KMS-11 (cell line): Measurements from ENCODE around the gene IGFBP1.

ENCODE experiments used
- H2AFZ ChIP-seq: fragments of 200-600 bp; sonication (generic); 2 replicates; pipeline ENCODE4 v1.6.1; 2016; ENCODE audit warnings: antibody characterized with exemption, mixed run types, low read depth
- H3K27ac ChIP-seq: fragments of 200-600 bp; sonication (generic); 2 replicates; pipeline ENCODE4 v1.6.1; 2016; ENCODE audit warnings: mild to moderate bottlenecking, mixed run types
- H3K27me3 ChIP-seq: fragments of 200-600 bp; sonication (generic); 2 replicates; pipeline ENCODE4 v1.6.1; 2017; ENCODE audit warnings: mild to moderate bottlenecking, low read depth, mixed run types, moderate library complexity; ENCODE audit not compliant: insufficient read depth
- H3K36me3 ChIP-seq: fragments of 200-600 bp; sonication (generic); 2 replicates; pipeline ENCODE4 v1.6.1; 2017; ENCODE audit warnings: mild to moderate bottlenecking, mixed run types; ENCODE audit not compliant: insufficient read depth
- H3K4me1 ChIP-seq: fragments of 200-600 bp; sonication (generic); 2 replicates; pipeline ENCODE4 v1.6.1; 2016; ENCODE audit warnings: mild to moderate bottlenecking, low read depth, mixed run types; ENCODE audit not compliant: poor library complexity, severe bottlenecking
- H3K4me2 ChIP-seq: fragments of 200-600 bp; sonication (generic); 2 replicates; pipeline ENCODE4 v1.7.0; 2016; ENCODE audit warnings: mild to moderate bottlenecking, mixed run types
- H3K4me3 ChIP-seq: fragments of 200-600 bp; sonication (generic); IDR thresholded peaks from 2 replicates; pipeline ENCODE4 v1.6.1; 2017; ENCODE audit warnings: low read depth, low read length, mixed read lengths; ENCODE audit not compliant: insufficient read depth
- H3K79me2 ChIP-seq: fragments of 200-600 bp; sonication (generic); 2 replicates; pipeline ENCODE4 v1.6.1; 2016; ENCODE audit warnings: low read depth, mixed run types; ENCODE audit not compliant: insufficient read depth
- H3K9ac ChIP-seq: fragments of 200-600 bp; sonication (generic); 2 replicates; pipeline ENCODE4 v1.6.1; 2016; ENCODE audit warnings: mild to moderate bottlenecking, mixed run types
- H4K20me1 ChIP-seq: fragments of 200-600 bp; sonication (generic); 2 replicates; pipeline ENCODE4 v1.6.1; 2016; ENCODE audit warnings: mild to moderate bottlenecking, mixed run types; ENCODE audit not compliant: insufficient read depth
- CTCF ChIP-seq: fragments of 200-600 bp; sonication (generic); conservative IDR thresholded peaks from 2 replicates; pipeline ENCODE4 v1.6.1; 2017; ENCODE audit warnings: low read depth, mild to moderate bottlenecking, antibody characterized with exemption, low read length, moderate library complexity, mixed read lengths

IGFBP1 gene

DNA sequence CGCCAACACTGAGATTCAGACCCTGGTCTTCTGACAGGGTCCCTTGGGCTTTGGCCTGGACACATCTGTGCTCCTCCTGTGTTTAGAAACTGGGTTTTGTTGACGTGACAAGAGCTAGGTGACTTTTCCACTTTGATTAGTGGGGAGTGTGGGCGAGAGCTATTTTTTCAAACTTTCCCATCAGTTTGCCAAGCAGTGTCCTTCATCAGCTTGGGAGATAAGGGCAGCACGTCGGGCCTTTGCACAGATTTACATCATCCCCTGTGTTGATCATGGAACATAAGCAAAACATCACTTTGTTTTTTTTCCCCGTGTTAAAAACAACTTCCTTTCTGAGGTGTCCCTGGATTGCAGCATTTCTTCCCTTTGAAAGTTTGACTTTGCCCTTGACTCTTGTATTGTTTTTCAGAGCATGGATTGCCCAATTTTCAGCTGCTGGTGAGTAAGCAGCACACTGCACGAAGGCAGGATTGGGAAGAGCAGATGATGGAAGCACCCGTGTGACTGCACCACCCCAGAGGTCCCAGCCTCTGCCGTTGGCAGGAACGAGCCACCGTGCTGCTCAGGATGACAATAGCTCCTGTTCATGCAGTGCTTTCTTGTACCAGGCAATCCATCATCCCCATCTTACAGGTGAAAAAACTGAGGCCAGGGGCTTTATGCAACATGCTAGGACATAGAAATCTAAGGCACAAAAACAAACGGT is 6.4 kb upstream of the IGFBP1 start:
- H2AFZ ChIP-seq = no peak overlapping the region
- no peaks in the 10 kb centered on the region for H3K27me3 ChIP-seq
- H3K4me1 ChIP-seq = no peaks in the 10 kb centered on the region
- no peak for TF ChIP-seq CTCF
- H3K27ac ChIP-seq = no peak overlapping the region
- no peaks in the 10 kb centered on the region for H3K79me2 ChIP-seq
- H3K4me2 ChIP-seq = no peak overlapping the region
- no peaks in the 10 kb centered on the region for H4K20me1 ChIP-seq
- no peak overlapping the region for H3K9ac ChIP-seq
- no peaks in the 10 kb centered on the region for H3K36me3 ChIP-seq
- H3K4me3 ChIP-seq = no peak overlapping the region

- Histone ChIP-seq H3K27ac (no peak overlapping the region), H4K20me1 (no peaks in the 10 kb centered on the region), H3K4me1 (no peaks in the 10 kb centered on the region), H3K36me3 (no peaks in the 10 kb centered on the region), H3K4me2 (no peak overlapping the region), H3K79me2 (no peaks in the 10 kb centered on the region), H3K9ac (no peak overlapping the region), H3K27me3 (no peaks in the 10 kb centered on the region), H3K4me3 (no peak overlapping the region), H2AFZ (no peak overlapping the region)
- no peak for TF ChIP-seq CTCF
These were observed 5.8 kb upstream of the IGFBP1 start for GRCh38 chr7:45882465-45882810.

- H3K4me1 ChIP-seq = no peaks in the 10 kb centered on the region
- H3K4me2 ChIP-seq = no peak overlapping the region
These were observed 4.2 kb upstream of the IGFBP1 start for GRCh38 chr7:45884136-45884535.

GRCh38 chr7:45885264-45885882 is 2.9 kb upstream of the IGFBP1 start:
- Histone ChIP-seq H3K4me2 (no peak overlapping the region), H3K36me3 (no peaks in the 10 kb centered on the region), H3K4me3 (no peak overlapping the region), H3K4me1 (no peaks in the 10 kb centered on the region), H3K27me3 (no peaks in the 10 kb centered on the region), H3K9ac (no peak overlapping the region), H3K27ac (no peak overlapping the region), H4K20me1 (no peaks in the 10 kb centered on the region), H3K79me2 (no peaks in the 10 kb centered on the region), H2AFZ (no peak overlapping the region)
- TF ChIP-seq CTCF = no peak

More at GRCh38 chr7:45884136-45884535, 4.2 kb upstream of the IGFBP1 start:
- no peaks in the 10 kb centered on the region for H3K36me3 ChIP-seq
- H3K27me3 ChIP-seq = no peaks in the 10 kb centered on the region
- no peak overlapping the region for H3K4me3 ChIP-seq
- H3K9ac ChIP-seq = no peak overlapping the region
- no peak overlapping the region for H2AFZ ChIP-seq
- H3K27ac ChIP-seq = no peak overlapping the region
- no peak for TF ChIP-seq CTCF
- no peaks in the 10 kb centered on the region for H3K79me2 ChIP-seq
- H4K20me1 ChIP-seq = no peaks in the 10 kb centered on the region
